ENCODE data around the gene CRISP2. TPM values are rescaled to one million over a fixed set of nuclear protein-coding genes. Genes with fewer than 3 reads are reported as not detected.

Gene CRISP2
- total RNA-seq, 1 experiment from 2014 or later: not detected

- ChIA-PET CTCF (no interaction called here), POLR2A (no interaction called here)
- intact Hi-C loops (cut with micrococcal nuclease): no loop called here
- BruUV-seq (replicated peaks): no TSS peak
- H3K27me3 Mint-ChIP-seq (ENCODE audit: insufficient read depth, unreplicated experiment): peaks cover 59% of the 10 kb centered on the region
- no peaks in the 10 kb centered on the region for H3K9me3 Mint-ChIP-seq (ENCODE audit: unreplicated experiment)
- no peak overlapping the region for H3K27ac Mint-ChIP-seq (ENCODE audit: low read depth, unreplicated experiment)
- no peak overlapping the region for H3K4me3 Mint-ChIP-seq (ENCODE audit: unreplicated experiment)
- no peaks in the 10 kb centered on the region for H3K4me1 Mint-ChIP-seq (ENCODE audit: insufficient read depth, unreplicated experiment)
- no peak for DNase-seq (ENCODE audit: unreplicated experiment)
- TF ChIP-seq CTCF (IDR thresholded peaks at IDR 0.05; ENCODE audit: unreplicated experiment): no peak
- H3K36me3 Mint-ChIP-seq (ENCODE audit: insufficient read depth, unreplicated experiment): no peaks in the 10 kb centered on the region
Measured at GRCh38 chr6:49662231-49662891, 51.0 kb downstream of the CRISP2 start.

DNA sequence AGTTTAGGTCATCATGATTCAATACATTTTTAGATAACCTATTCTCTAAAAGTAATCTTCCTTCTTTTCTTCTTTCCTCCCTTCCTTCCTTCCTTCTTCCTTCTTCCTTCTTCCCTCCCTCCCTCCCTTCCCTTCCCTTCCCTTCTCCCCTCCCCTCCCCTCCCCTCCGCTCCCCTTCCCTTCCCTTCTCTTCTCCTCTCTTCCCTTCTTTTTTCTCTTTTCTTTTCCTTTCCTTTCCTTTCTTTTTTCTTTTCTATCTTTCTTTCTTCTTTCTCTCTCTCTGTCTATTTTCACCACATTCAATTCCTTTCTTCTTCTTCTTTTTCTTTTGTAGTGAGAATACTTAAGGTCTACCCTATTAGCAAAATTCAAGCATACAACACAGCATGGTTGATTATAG lies 59.4 kb downstream of the CRISP2 start:
- POLR2A ChIA-PET: no interaction called here
- Mint-ChIP-seq H3K36me3 (ENCODE audit: insufficient read depth, unreplicated experiment) (no peaks in the 10 kb centered on the region), H3K27ac (ENCODE audit: low read depth, unreplicated experiment) (no peak overlapping the region), H3K9me3 (ENCODE audit: unreplicated experiment) (no peaks in the 10 kb centered on the region), H3K27me3 (ENCODE audit: insufficient read depth, unreplicated experiment) (peaks cover 75% of the 10 kb centered on the region), H3K4me3 (ENCODE audit: unreplicated experiment) (no peak overlapping the region), H3K4me1 (ENCODE audit: insufficient read depth, unreplicated experiment) (no peaks in the 10 kb centered on the region)
- no peak for DNase-seq (ENCODE audit: unreplicated experiment)
- no peak for TF ChIP-seq CTCF (IDR thresholded peaks at IDR 0.05; ENCODE audit: unreplicated experiment)
- no TSS peak for BruUV-seq (replicated peaks)
- intact Hi-C loops (cut with micrococcal nuclease): no loop called here
- CTCF ChIA-PET: no interaction called here

DNA sequence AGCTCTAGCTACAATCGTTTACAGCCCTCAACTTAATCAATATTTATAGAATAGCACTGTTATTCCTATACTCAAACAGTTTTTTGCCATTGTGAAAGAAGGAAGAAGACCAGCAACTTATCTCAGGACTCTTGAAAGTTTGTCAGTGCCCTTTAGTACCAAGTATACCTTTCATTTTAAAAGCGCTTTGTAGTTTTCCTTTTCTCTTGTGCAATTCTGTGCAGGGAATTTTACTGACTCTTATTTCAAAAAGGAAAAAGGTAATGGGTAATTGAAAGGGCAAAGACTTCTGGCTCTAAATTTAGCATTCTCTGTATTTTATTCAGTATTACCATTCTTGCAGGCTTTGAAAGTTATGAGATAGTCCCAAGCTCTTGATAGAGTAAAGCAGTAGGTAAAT lies 59.9 kb downstream of the CRISP2 start:
- peaks cover 75% of the 10 kb centered on the region for H3K27me3 Mint-ChIP-seq (ENCODE audit: insufficient read depth, unreplicated experiment)
- ChIA-PET POLR2A (no interaction called here), CTCF (no interaction called here)
- DNase-seq (ENCODE audit: unreplicated experiment): no peak
- intact Hi-C loops (cut with micrococcal nuclease): no loop called here
- H3K36me3 Mint-ChIP-seq (ENCODE audit: insufficient read depth, unreplicated experiment): no peaks in the 10 kb centered on the region
- BruUV-seq (replicated peaks): no TSS peak
- no peaks in the 10 kb centered on the region for H3K9me3 Mint-ChIP-seq (ENCODE audit: unreplicated experiment)
- no peak overlapping the region for H3K27ac Mint-ChIP-seq (ENCODE audit: low read depth, unreplicated experiment)
- no peak overlapping the region for H3K4me3 Mint-ChIP-seq (ENCODE audit: unreplicated experiment)
- no peaks in the 10 kb centered on the region for H3K4me1 Mint-ChIP-seq (ENCODE audit: insufficient read depth, unreplicated experiment)
- TF ChIP-seq CTCF (IDR thresholded peaks at IDR 0.05; ENCODE audit: unreplicated experiment): no peak

- intact Hi-C loops (cut with micrococcal nuclease): no loop called here
- ChIA-PET POLR2A (no interaction called here), CTCF (no interaction called here)
- H3K36me3 Mint-ChIP-seq (ENCODE audit: insufficient read depth, unreplicated experiment): no peaks in the 10 kb centered on the region
- BruUV-seq (replicated peaks): no TSS peak
- peaks cover 82% of the 10 kb centered on the region for H3K27me3 Mint-ChIP-seq (ENCODE audit: insufficient read depth, unreplicated experiment)
- H3K4me3 Mint-ChIP-seq (ENCODE audit: unreplicated experiment): no peak overlapping the region
- TF ChIP-seq CTCF (IDR thresholded peaks at IDR 0.05; ENCODE audit: unreplicated experiment): no peak
- H3K4me1 Mint-ChIP-seq (ENCODE audit: insufficient read depth, unreplicated experiment): no peaks in the 10 kb centered on the region
- H3K27ac Mint-ChIP-seq (ENCODE audit: low read depth, unreplicated experiment): no peak overlapping the region
- no peaks in the 10 kb centered on the region for H3K9me3 Mint-ChIP-seq (ENCODE audit: unreplicated experiment)
- DNase-seq (ENCODE audit: unreplicated experiment): no peak
Measured at GRCh38 chr6:49651239-49651638, 62.1 kb downstream of the CRISP2 start.
